Measurements from ENCODE around the gene FOXM1.

The FOXM1 gene

DNA sequence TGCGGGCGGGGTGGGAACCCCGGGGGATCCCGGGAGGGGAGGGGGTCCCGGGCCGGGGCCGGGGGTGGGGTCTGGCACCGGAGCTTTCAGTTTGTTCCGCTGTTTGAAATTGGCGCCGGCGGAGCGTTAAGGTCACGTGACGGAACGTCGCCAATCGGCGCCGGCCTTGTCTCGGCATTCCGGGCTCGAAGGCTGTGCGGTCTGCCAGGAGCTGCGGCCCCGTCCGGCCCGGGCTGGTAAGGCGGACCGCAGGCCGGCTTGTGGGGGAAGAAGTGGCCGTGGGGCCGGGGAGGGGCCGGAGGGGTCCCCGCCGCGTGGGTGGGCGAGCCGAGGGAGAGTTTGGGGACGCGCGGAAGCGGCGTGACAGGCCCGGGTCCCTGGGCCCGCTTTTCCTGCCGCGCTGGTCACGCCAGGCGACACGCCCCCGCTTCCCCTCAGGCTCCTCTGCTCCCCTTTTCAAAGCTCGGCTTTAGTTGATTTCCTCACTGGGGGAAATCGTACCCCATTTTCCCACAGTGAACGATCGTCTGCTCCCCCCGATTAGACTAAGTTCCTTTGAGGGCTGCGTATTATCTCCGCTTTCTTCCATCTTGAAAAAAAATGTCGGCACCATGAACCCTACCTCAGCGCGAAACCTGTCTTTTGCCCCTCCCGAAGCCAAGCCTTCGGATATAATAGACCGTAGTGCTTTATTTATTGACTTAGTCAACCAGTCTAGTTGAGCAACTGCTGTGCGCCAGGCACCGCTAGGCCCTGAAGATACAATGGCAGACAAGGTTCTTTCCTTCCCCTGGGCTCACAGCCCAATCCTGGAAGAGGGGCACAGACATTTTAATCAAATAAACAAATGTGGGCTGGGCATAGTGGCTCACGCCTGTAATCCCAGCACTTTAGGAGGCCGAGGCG is at the start of gene FOXM1, which contains the start of gene RHNO1:
FOXM1 (minus strand) TSS at position 128 of the 906 bp plus-strand sequence. CDS start 2,696 bp downstream, outside the sequence.
RHNO1 (plus strand) TSS at position 177 of the 906 bp plus-strand sequence. CDS start 8,144 bp downstream, outside the sequence.
- peak; percentile 81 to 92 for DNase-seq (ENCODE audit: low spot score in 2 of 2)
- Histone ChIP-seq H3K4me1 (peaks cover 16% of the 10 kb centered on the region), H3K27me3 (ENCODE audit: low read depth) (no peaks in the 10 kb centered on the region), H3K36me3 (replicated peaks) (peaks cover 50% of the 10 kb centered on the region), H3K4me3 (peak within 1 kb of the TSS; percentile 73), H3K9me3 (no peaks in the 10 kb centered on the region)
- in situ Hi-C loops (cut with MboI; ENCODE audit: low sequenced_read_pairs), result no loop called here

DNA sequence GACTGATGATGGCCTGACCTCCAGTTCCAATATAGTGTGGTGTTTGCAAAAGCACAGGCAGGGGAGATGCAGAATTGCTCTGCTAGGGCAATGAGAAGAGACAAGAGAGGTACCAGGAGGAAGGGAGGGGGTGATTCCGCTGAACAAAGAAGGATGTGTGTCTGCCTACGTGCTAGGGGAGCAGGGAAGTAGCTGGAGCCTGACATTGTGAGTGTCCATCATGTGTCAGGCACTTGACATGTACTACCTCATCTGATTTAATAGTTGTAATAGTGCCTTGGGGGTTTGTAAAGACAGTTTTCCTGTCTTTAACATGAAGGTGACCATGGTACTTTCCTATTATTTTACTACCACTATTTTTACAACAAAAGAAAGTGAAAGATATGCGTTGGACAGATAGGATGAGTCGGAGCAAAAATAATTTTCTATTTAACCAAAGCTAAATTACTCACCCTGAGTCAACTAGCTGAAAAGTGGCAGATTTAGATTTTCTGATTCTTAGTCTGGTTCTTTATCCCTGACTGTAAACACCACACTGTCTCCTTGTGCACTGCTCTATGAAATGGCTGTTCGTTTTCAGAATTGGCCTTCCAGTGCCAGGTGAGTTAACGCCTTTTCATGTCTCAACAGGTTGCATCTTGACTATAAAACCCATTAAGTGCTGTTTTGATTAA is 48.5 kb upstream of the FOXM1 start:
- Histone ChIP-seq H3K4me1 (peaks cover 12% of the 10 kb centered on the region), H3K27me3 (ENCODE audit: low read depth) (no peaks in the 10 kb centered on the region), H3K36me3 (replicated peaks) (peaks cover 22% of the 10 kb centered on the region), H3K4me3 (no peak overlapping the region), H3K9me3 (no peaks in the 10 kb centered on the region)
- DNase-seq (ENCODE audit: low spot score in 2 of 2), result no peak
- in situ Hi-C loops (cut with MboI; ENCODE audit: low sequenced_read_pairs), result no loop called here

DNA sequence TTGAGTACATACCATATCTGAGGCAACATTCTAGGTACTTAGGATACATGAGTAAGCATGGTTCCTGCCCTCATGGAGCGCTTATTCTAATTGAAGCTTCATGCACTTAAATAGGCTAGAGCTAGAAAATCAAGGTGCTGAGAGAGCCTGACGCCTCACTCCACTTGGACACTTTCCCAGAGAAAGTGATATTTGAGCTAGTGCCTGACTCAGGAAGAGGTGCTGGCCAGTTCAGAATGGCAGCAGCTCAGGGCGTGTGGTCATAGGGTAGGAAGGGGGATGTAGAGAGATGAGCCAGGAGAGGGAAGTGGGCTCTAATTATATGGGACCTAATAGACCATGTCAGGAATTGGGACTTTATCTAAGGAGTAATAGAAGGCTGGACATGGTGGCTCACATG is 47.0 kb upstream of the FOXM1 start:
- Histone ChIP-seq H3K36me3 (replicated peaks) (peaks cover 22% of the 10 kb centered on the region), H3K27me3 (ENCODE audit: low read depth) (no peaks in the 10 kb centered on the region), H3K4me3 (no peak overlapping the region), H3K4me1 (peaks cover 12% of the 10 kb centered on the region), H3K9me3 (no peaks in the 10 kb centered on the region)
- in situ Hi-C loops (cut with MboI; ENCODE audit: low sequenced_read_pairs), result no loop called here
- no peak for DNase-seq (ENCODE audit: low spot score in 2 of 2)

- in situ Hi-C loops (cut with MboI; ENCODE audit: low sequenced_read_pairs), result no loop called here
- no peaks in the 10 kb centered on the region for H3K9me3 ChIP-seq
- no peak overlapping the region for H3K4me3 ChIP-seq
- peaks cover 22% of the 10 kb centered on the region for H3K36me3 ChIP-seq (replicated peaks)
- no peak for DNase-seq (ENCODE audit: low spot score in 2 of 2)
- peaks cover 12% of the 10 kb centered on the region for H3K4me1 ChIP-seq
- no peaks in the 10 kb centered on the region for H3K27me3 ChIP-seq (ENCODE audit: low read depth)
Measured at GRCh38 chr12:2923057-2923456, 46.1 kb upstream of the FOXM1 start.

GRCh38 chr12:2922329-2922728 is 45.4 kb upstream of the FOXM1 start:
- in situ Hi-C loops (cut with MboI; ENCODE audit: low sequenced_read_pairs), result no loop called here
- Histone ChIP-seq H3K4me3 (no peak overlapping the region), H3K36me3 (replicated peaks) (peaks cover 22% of the 10 kb centered on the region), H3K4me1 (peaks cover 12% of the 10 kb centered on the region), H3K9me3 (no peaks in the 10 kb centered on the region), H3K27me3 (ENCODE audit: low read depth) (no peaks in the 10 kb centered on the region)
- DNase-seq (ENCODE audit: low spot score in 2 of 2), result peak; percentile 32 to 85

DNA sequence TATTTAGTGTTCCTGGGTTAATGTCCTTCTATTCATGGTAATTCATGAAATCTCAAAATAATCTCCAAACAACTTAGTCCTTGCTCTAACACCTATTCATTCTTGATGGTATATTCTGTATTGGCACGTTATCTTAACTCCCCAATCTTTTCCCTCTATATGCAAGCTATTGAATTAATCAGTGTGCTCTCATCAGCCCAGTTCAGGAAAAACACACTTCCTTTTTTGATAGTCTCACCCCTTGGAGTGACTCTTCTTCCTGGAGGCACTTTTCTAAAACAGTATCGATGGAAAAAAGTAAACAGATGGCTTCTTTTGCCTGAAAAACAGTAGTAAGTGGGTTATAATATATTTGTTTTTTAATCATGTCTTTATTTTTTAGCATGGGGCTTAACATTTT is 42.3 kb upstream of the FOXM1 start:
- H3K4me3 ChIP-seq, result no peak overlapping the region
- H3K4me1 ChIP-seq, result peaks cover 12% of the 10 kb centered on the region
- DNase-seq (ENCODE audit: low spot score in 2 of 2), result no peak
- H3K36me3 ChIP-seq (replicated peaks), result peaks cover 15% of the 10 kb centered on the region
- no peaks in the 10 kb centered on the region for H3K9me3 ChIP-seq
- in situ Hi-C loops (cut with MboI; ENCODE audit: low sequenced_read_pairs), result no loop called here
- H3K27me3 ChIP-seq (ENCODE audit: low read depth), result no peaks in the 10 kb centered on the region

- Histone ChIP-seq H3K27me3 (ENCODE audit: low read depth) (no peaks in the 10 kb centered on the region), H3K4me1 (no peaks in the 10 kb centered on the region), H3K36me3 (replicated peaks) (no peaks in the 10 kb centered on the region; the same call in 1 of the 2 replicates), H3K9me3 (no peaks in the 10 kb centered on the region), H3K4me3 (no peak overlapping the region)
- DNase-seq (ENCODE audit: low spot score in 2 of 2), result no peak
- in situ Hi-C loops (cut with MboI; ENCODE audit: low sequenced_read_pairs), result no loop called here
Measured at GRCh38 chr12:2912216-2912575, 35.2 kb upstream of the FOXM1 start.

DNA sequence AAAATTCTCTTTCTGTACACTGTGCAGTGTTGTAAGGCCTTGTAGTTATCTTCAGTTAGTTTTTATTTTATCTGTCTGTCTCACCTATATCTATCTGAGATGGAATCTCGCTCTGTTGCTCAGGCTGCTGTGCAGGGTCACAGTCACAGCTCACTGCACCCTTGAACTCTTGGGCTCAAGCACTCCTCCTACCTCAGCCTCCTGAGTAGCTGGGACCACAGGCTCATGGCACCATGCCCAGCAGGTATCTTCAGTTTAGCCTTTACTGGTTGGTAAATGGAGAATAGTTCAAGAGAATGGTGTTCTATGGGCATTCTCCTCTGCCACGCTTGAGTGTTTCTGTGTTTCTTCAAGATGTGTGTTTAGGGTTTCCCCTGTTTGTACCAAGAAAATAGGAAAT is 27.3 kb upstream of the FOXM1 start:
- no peak for DNase-seq (ENCODE audit: low spot score in 2 of 2)
- Histone ChIP-seq H3K27me3 (ENCODE audit: low read depth) (no peaks in the 10 kb centered on the region), H3K9me3 (no peaks in the 10 kb centered on the region), H3K36me3 (replicated peaks) (no peaks in the 10 kb centered on the region), H3K4me1 (peaks cover 8% of the 10 kb centered on the region), H3K4me3 (no peak overlapping the region)
- in situ Hi-C loops (cut with MboI; ENCODE audit: low sequenced_read_pairs), result no loop called here

DNA sequence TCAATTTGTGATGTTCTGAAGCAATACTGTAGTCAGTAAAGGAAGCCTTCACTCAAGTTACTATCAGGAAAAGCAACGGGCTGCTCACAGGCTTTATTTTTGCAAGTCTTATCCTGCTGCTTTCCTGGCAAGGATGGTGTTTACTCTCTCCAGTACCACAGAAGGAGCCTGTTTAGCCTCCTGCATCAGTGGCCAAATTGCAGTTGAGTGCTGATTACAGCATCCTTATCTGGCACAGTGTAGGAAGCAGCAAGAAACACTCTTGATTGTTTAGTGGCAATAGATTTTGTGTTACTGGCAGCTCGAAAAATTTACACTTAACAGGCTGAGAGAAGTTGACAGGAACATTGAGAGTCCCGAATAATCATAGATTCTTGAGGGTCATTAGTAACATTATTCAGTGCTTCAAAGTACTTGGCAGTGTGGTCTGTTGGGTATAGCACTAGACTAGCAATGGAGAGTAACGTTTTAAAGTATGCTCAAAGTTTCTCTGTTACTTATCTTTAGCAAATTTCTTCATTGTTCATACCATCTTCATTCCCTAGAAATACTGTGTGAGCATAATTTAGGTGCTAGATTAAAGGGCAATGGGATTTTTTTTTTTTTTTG is 25.4 kb upstream of the FOXM1 start:
- no peaks in the 10 kb centered on the region for H3K36me3 ChIP-seq (replicated peaks)
- no peaks in the 10 kb centered on the region for H3K9me3 ChIP-seq
- H3K4me1 ChIP-seq, result peaks cover 8% of the 10 kb centered on the region
- in situ Hi-C loops (cut with MboI; ENCODE audit: low sequenced_read_pairs), result no loop called here
- no peak overlapping the region for H3K4me3 ChIP-seq
- no peak for DNase-seq (ENCODE audit: low spot score in 2 of 2)
- no peaks in the 10 kb centered on the region for H3K27me3 ChIP-seq (ENCODE audit: low read depth)

- no peak for DNase-seq (ENCODE audit: low spot score in 2 of 2)
- H3K9me3 ChIP-seq, result no peaks in the 10 kb centered on the region
- H3K36me3 ChIP-seq (replicated peaks), result no peaks in the 10 kb centered on the region
- in situ Hi-C loops (cut with MboI; ENCODE audit: low sequenced_read_pairs), result no loop called here
- H3K4me1 ChIP-seq, result peaks cover 8% of the 10 kb centered on the region
- H3K27me3 ChIP-seq (ENCODE audit: low read depth), result no peaks in the 10 kb centered on the region
- H3K4me3 ChIP-seq, result no peak overlapping the region
Measured at GRCh38 chr12:2900642-2901041, 23.7 kb upstream of the FOXM1 start.

DNA sequence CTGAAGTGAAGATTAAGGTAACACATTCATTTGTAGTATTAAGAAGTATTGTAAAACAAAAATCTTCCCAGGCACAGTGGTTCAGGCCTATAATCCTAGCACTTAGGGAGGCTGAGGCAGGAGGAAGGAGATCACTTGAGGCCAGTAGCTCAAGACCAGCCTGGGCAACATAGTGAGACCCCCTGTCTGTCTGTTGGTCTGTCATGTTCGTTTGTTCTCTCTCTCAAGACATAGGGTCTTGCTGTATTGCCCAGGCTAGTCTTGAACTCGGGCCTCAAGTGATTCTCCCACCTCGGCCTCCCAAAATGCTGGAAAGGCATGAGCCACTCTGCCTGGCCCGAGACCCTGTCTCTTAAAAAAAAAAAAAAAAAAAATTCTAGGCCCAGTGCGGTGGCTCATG is 20.4 kb upstream of the FOXM1 start:
- Histone ChIP-seq H3K9me3 (no peaks in the 10 kb centered on the region), H3K27me3 (ENCODE audit: low read depth) (no peaks in the 10 kb centered on the region), H3K36me3 (replicated peaks) (no peaks in the 10 kb centered on the region), H3K4me3 (no peak overlapping the region), H3K4me1 (peaks cover 16% of the 10 kb centered on the region)
- no peak for DNase-seq (ENCODE audit: low spot score in 2 of 2)
- in situ Hi-C loops (cut with MboI; ENCODE audit: low sequenced_read_pairs), result no loop called here

DNA sequence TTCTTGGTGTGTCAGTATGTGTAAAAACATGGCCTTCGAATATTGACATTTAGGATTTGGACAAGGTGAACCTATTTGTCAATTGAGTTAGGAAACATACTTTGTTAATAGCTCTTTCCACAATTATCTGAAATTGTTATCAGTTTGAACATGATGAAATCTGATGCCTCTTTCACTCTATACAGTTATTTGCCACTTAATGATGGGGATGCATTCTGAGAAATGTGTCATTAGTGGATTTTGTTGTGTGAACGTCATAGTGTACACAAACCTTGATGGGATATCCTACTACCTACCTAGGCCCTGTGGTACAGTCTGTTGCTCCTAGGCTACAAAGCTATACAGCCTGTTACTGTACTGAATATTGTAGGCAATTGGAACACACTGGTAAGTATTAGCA is 18.5 kb upstream of the FOXM1 start:
- no peaks in the 10 kb centered on the region for H3K9me3 ChIP-seq
- in situ Hi-C loops (cut with MboI; ENCODE audit: low sequenced_read_pairs), result no loop called here
- H3K27me3 ChIP-seq (ENCODE audit: low read depth), result no peaks in the 10 kb centered on the region
- DNase-seq (ENCODE audit: low spot score in 2 of 2), result no peak
- no peak overlapping the region for H3K4me3 ChIP-seq
- peaks cover 13% of the 10 kb centered on the region for H3K4me1 ChIP-seq
- H3K36me3 ChIP-seq (replicated peaks), result no peaks in the 10 kb centered on the region

DNA sequence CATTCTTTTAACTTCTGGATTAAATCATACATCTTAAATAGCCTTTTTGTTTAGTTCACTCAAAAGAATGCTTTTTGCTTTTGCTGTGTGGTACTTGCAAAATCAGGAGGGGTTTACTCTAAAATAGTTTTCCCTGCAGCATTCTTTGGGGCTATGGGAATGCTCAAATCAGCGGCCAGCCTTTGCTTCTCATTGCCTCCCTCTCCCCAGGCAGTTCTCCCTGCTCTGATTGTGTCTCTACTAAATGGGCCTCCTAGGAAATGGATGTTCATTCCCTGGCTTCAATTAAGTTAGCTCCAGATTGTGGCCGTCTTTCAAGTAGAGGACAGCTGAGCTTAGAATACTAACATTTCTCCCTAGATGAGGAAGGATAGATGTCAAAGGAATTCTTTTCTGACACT is 18.1 kb upstream of the FOXM1 start:
- in situ Hi-C loops (cut with MboI; ENCODE audit: low sequenced_read_pairs), result no loop called here
- DNase-seq (ENCODE audit: low spot score in 2 of 2), result no peak

DNA sequence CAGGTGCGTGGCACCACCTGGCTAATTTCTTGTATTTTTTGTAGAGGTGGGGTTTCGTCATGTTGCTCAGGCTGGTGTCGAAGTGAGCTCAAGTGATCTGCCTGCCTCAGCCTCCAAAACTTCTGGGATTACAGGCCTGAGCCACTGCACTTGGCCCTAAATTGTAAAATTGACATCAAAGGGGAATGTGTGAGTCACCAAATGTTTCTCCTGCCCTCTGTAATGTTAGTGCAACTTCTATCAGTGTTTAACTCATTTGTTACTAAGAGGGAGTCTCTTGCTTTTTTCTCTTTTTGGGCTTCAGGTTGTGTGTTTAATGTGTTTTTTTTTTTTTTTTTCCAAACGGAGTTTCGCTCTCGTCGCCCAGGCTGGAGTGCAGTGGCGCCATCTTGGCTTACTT is 16.0 kb upstream of the FOXM1 start:
- in situ Hi-C loops (cut with MboI; ENCODE audit: low sequenced_read_pairs), result no loop called here
- Histone ChIP-seq H3K4me3 (no peak overlapping the region), H3K36me3 (replicated peaks) (peaks cover 12% of the 10 kb centered on the region), H3K27me3 (ENCODE audit: low read depth) (no peaks in the 10 kb centered on the region), H3K9me3 (no peaks in the 10 kb centered on the region), H3K4me1 (peaks cover 12% of the 10 kb centered on the region)
- no peak for DNase-seq (ENCODE audit: low spot score in 2 of 2)

More for the DNA sequence above, 18.1 kb upstream of the FOXM1 start:
- Histone ChIP-seq H3K9me3 (no peaks in the 10 kb centered on the region), H3K27me3 (ENCODE audit: low read depth) (no peaks in the 10 kb centered on the region), H3K4me3 (no peak overlapping the region), H3K36me3 (replicated peaks) (no peaks in the 10 kb centered on the region), H3K4me1 (peaks cover 12% of the 10 kb centered on the region)

All from HAP-1 (cell line).